SK-N-MC (cell line): Measurements from ENCODE around the gene NYAP2.

Source experiments
- EZH2 ChIP-seq: fragments of 200-600 bp; sonication (generic); IDR thresholded peaks from one replicate; pipeline ENCODE4 v1.6.1; 2017; ENCODE audit warnings: antibody characterized with exemption
- FOXP2 ChIP-seq: optimal IDR thresholded peaks from 2 replicates; pipeline ENCODE3; 2011; ENCODE audit warnings: mild to moderate bottlenecking, moderate library complexity; ENCODE audit not compliant: insufficient read depth; ENCODE audit errors: extremely low read length, control extremely low read depth
- POLR2AphosphoS5 ChIP-seq: IDR thresholded peaks from 2 replicates; pipeline ENCODE4 v1.6.1; 2012; ENCODE audit warnings: mild to moderate bottlenecking, low read depth, low read length, borderline replicate concordance

DNA sequence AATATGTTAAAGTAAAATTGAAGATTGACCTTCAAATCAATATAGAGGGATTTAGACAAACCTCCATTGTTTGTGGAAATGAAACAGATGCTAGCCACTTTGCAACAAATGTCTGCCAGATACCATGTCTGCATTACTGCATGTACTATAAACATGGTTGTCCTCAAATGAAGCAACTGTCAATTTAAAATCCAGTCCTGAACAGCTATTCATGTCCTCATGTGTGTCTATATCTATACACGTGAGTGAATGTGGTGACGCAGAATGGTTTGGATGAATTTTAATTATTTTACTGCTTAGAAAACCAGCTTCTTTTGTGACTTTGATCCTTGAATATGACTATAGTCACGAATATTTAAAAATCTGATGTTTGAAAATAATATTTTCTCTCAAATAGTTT is 71.5 kb downstream of the NYAP2 start:
- TF ChIP-seq EZH2, result no peak
- TF ChIP-seq POLR2AphosphoS5, result no peak
- no peak for TF ChIP-seq FOXP2
